Activated B cell treated with CpG ODN at 0.5 μM for 24 hours (primary cell): ENCODE data around the gene HNRNPA1. TPM values are rescaled to one million over a fixed set of nuclear protein-coding genes. Genes with fewer than 3 reads are reported as not detected.
"Not testable (repeated sequence)": the region's sequence is repeated elsewhere in the genome, so short reads cannot be mapped to it uniquely, and the experiment has no call there.

Experiments used
- ATAC-seq: fragments of 200-7000 bp; cut with Tn5 transposase; one replicate; pipeline ENCODE4 v1.10.0; 2021; ENCODE audit warnings: low read depth, mild to moderate bottlenecking, moderate library complexity
- CTCF ChIA-PET: fragments of 350-600 bp; sonication (Branson Sonifier 250); formaldehyde crosslinking; loops from one replicate; lab custom pipeline; 2021; ENCODE audit warnings: antibody characterized with exemption; lab: Charles Lee
- POLR2A ChIA-PET: fragments of 350-600 bp; sonication (Branson Sonifier 250); formaldehyde crosslinking; loops from one replicate; lab custom pipeline; 2021; ENCODE audit warnings: antibody characterized with exemption; lab: Charles Lee
- DNase-seq: peaks from one replicate; pipeline ENCODE4 v3.0.0; 2022
- H3K27ac Mint-ChIP-seq: one replicate; pipeline ENCODE4 v1.8.0; 2020; ENCODE audit warnings: mixed read lengths
- H3K27me3 Mint-ChIP-seq: one replicate; pipeline ENCODE4 v1.8.0; 2021; ENCODE audit warnings: mixed read lengths
- H3K36me3 Mint-ChIP-seq: one replicate; pipeline ENCODE4 v1.8.0; 2021; ENCODE audit warnings: low read depth, mixed read lengths
- H3K4me1 Mint-ChIP-seq: one replicate; pipeline ENCODE4 v1.8.0; 2021; ENCODE audit warnings: mixed read lengths
- H3K4me3 Mint-ChIP-seq: one replicate; pipeline ENCODE4 v1.8.0; 2020; ENCODE audit warnings: mild to moderate bottlenecking, mixed read lengths
- H3K9me3 Mint-ChIP-seq: one replicate; pipeline ENCODE4 v1.8.0; 2020; ENCODE audit warnings: mixed read lengths
- intact Hi-C: fragments of 100-400 bp; cut with micrococcal nuclease; formaldehyde crosslinking; loops from one replicate; pipeline ENCODE4 v1.15.1; 2024
- total RNA-seq: library from RNA; stranded (reverse); gene quantifications from 2 replicates; pipeline ENCODE4 v1.2.3, GENCODE V29; 2022
- TF ChIP-seq, protein P1 (sequence below): fragments of 200-600 bp; IDR thresholded peaks from one replicate; pipeline ENCODE4 v1.8.0; 2022; ENCODE audit warnings: antibody characterized with exemption, mild to moderate bottlenecking

HNRNPA1 gene
- total RNA-seq, 1 donor from 2014 or later = 1,995 TPM

- intact Hi-C loops = loop anchor here (2.0 kb wide), 1 partner anchor 21 kb away; the partner anchor contains the start of gene COPZ1
- Mint-ChIP-seq H3K4me1 (peaks cover 36% of the 10 kb centered on the region), H3K27ac (no peak overlapping the region), H3K27me3 (peaks cover 37% of the 10 kb centered on the region), H3K4me3 (peak overlapping the region; percentile 69), H3K9me3 (no peaks in the 10 kb centered on the region), H3K36me3 (no peaks in the 10 kb centered on the region)
- peak; percentile 94 for ATAC-seq
- TF ChIP-seq, protein P1, sequence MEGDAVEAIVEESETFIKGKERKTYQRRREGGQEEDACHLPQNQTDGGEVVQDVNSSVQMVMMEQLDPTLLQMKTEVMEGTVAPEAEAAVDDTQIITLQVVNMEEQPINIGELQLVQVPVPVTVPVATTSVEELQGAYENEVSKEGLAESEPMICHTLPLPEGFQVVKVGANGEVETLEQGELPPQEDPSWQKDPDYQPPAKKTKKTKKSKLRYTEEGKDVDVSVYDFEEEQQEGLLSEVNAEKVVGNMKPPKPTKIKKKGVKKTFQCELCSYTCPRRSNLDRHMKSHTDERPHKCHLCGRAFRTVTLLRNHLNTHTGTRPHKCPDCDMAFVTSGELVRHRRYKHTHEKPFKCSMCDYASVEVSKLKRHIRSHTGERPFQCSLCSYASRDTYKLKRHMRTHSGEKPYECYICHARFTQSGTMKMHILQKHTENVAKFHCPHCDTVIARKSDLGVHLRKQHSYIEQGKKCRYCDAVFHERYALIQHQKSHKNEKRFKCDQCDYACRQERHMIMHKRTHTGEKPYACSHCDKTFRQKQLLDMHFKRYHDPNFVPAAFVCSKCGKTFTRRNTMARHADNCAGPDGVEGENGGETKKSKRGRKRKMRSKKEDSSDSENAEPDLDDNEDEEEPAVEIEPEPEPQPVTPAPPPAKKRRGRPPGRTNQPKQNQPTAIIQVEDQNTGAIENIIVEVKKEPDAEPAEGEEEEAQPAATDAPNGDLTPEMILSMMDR = no peak
- ChIA-PET CTCF (interaction anchor here (0.7 to 1.0 kb wide), 2 partner anchors 10 to 21 kb away, joined by 4 read pairs; partner anchors contain the start of gene COPZ1), POLR2A (interaction anchor here (0.5 to 2.1 kb wide), 4 partner anchors 11 to 215 kb away, joined by 4 to 10 read pairs (median 6); partner anchors contain the start of genes CBX5 and HNRNPA1)
- DNase-seq = peak; percentile 54
Observed at GRCh38 chr12:54304187-54304810, 23.8 kb downstream of the HNRNPA1 start.

GRCh38 chr12:54306925-54307741, 26.6 kb downstream of the HNRNPA1 start:
- intact Hi-C loops = no loop called here
- no peak for ATAC-seq
- peaks cover 19% of the 10 kb centered on the region for H3K4me1 Mint-ChIP-seq
- CTCF ChIA-PET = interaction anchor here (0.9 to 1.9 kb wide), 5 partner anchors 9 to 92 kb away, joined by 3 to 7 read pairs (median 3); no protein-coding TSS in a partner anchor
- TF ChIP-seq, protein P1 = no peak
- H3K27me3 Mint-ChIP-seq = peaks cover 15% of the 10 kb centered on the region
- DNase-seq = no peak
- no peak overlapping the region for H3K27ac Mint-ChIP-seq
- no peak overlapping the region for H3K4me3 Mint-ChIP-seq
- POLR2A ChIA-PET = interaction anchor here (1.1 kb wide), 2 partner anchors 18 to 28 kb away, joined by 4 read pairs; partner anchors contain the start of gene CBX5
- no peaks in the 10 kb centered on the region for H3K9me3 Mint-ChIP-seq
- no peaks in the 10 kb centered on the region for H3K36me3 Mint-ChIP-seq

DNA sequence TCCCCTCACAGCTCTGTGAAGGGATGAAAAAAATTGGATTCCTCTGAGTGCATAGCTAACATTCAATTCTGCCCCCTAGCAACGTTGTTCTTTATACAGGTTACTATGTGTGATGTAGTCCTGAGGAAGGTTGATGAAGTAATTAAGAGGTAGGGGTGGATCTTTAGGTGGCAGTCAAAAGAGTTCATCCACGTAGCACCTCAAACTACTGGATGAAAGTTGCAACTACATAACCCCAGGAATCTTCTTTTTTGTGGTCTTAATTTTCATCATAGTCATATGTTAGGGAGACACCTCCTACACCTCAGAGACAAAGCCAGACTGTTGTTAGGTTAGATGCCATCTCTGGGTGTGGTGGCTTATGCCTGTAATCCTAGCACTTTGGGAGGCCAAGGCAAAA, 30.5 kb downstream of the HNRNPA1 start:
- Mint-ChIP-seq H3K9me3 (no peaks in the 10 kb centered on the region), H3K4me1 (no peaks in the 10 kb centered on the region), H3K27me3 (peaks cover 3% of the 10 kb centered on the region), H3K27ac (no peak overlapping the region), H3K4me3 (no peak overlapping the region), H3K36me3 (no peaks in the 10 kb centered on the region)
- DNase-seq (no peak), ATAC-seq (no peak)
- CTCF ChIA-PET = no interaction called here
- POLR2A ChIA-PET = interaction anchor here (0.6 to 0.7 kb wide), 2 partner anchors 8 to 28 kb away, joined by 4 to 10 read pairs; no protein-coding TSS in a partner anchor
- intact Hi-C loops = no loop called here
- TF ChIP-seq, protein P1 = no peak

- ATAC-seq, H3K27ac Mint-ChIP-seq, intact Hi-C loops, H3K4me3 Mint-ChIP-seq, H3K9me3 Mint-ChIP-seq, DNase-seq, H3K36me3 Mint-ChIP-seq, CTCF ChIA-PET, H3K4me1 Mint-ChIP-seq, H3K27me3 Mint-ChIP-seq: not testable (repeated sequence)
- POLR2A ChIA-PET = interaction anchor here (0.7 to 1.4 kb wide), 2 partner anchors 12 to 24 kb away, joined by 3 to 5 read pairs; partner anchors contain the start of gene COPZ1
Observed at GRCh38 chr12:54312309-54312708, 31.8 kb downstream of the HNRNPA1 start.

GRCh38 chr12:54321363-54321762, 40.8 kb downstream of the HNRNPA1 start:
- Mint-ChIP-seq H3K9me3 (no peaks in the 10 kb centered on the region), H3K4me1 (peaks cover 17% of the 10 kb centered on the region), H3K27ac (no peak overlapping the region), H3K36me3 (peaks cover 7% of the 10 kb centered on the region), H3K4me3 (no peak overlapping the region), H3K27me3 (no peaks in the 10 kb centered on the region)
- DNase-seq = no peak
- intact Hi-C loops = no loop called here
- POLR2A ChIA-PET = interaction anchor here (0.6 to 1.9 kb wide), 3 partner anchors 41 to 53 kb away, joined by 3 to 7 read pairs (median 4); partner anchors contain the start of genes CBX5 and HNRNPA1
- TF ChIP-seq, protein P1 = no peak
- ATAC-seq = no peak
- CTCF ChIA-PET = interaction anchor here (0.9 to 1.0 kb wide), 2 partner anchors 27 to 40 kb away, joined by 3 to 4 read pairs; no protein-coding TSS in a partner anchor
